ENCODE results near the gene GREB1. TPM values are rescaled to one million over a fixed set of nuclear protein-coding genes. Genes with fewer than 3 reads are reported as not detected.

Gene GREB1, protein sequence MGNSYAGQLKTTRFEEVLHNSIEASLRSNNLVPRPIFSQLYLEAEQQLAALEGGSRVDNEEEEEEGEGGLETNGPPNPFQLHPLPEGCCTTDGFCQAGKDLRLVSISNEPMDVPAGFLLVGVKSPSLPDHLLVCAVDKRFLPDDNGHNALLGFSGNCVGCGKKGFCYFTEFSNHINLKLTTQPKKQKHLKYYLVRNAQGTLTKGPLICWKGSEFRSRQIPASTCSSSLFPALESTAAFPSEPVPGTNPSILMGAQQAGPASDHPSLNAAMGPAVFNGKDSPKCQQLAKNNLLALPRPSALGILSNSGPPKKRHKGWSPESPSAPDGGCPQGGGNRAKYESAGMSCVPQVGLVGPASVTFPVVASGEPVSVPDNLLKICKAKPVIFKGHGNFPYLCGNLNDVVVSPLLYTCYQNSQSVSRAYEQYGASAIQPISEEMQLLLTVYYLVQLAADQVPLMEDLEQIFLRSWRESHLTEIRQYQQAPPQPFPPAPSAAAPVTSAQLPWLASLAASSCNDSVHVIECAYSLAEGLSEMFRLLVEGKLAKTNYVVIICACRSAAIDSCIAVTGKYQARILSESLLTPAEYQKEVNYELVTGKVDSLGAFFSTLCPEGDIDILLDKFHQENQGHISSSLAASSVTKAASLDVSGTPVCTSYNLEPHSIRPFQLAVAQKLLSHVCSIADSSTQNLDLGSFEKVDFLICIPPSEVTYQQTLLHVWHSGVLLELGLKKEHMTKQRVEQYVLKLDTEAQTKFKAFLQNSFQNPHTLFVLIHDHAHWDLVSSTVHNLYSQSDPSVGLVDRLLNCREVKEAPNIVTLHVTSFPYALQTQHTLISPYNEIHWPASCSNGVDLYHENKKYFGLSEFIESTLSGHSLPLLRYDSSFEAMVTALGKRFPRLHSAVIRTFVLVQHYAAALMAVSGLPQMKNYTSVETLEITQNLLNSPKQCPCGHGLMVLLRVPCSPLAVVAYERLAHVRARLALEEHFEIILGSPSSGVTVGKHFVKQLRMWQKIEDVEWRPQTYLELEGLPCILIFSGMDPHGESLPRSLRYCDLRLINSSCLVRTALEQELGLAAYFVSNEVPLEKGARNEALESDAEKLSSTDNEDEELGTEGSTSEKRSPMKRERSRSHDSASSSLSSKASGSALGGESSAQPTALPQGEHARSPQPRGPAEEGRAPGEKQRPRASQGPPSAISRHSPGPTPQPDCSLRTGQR (N-terminal part only)
- 0.15 and 2.1 TPM in 2 replicates for total RNA-seq (ENCODE audit: low replicate concordance)

DNA sequence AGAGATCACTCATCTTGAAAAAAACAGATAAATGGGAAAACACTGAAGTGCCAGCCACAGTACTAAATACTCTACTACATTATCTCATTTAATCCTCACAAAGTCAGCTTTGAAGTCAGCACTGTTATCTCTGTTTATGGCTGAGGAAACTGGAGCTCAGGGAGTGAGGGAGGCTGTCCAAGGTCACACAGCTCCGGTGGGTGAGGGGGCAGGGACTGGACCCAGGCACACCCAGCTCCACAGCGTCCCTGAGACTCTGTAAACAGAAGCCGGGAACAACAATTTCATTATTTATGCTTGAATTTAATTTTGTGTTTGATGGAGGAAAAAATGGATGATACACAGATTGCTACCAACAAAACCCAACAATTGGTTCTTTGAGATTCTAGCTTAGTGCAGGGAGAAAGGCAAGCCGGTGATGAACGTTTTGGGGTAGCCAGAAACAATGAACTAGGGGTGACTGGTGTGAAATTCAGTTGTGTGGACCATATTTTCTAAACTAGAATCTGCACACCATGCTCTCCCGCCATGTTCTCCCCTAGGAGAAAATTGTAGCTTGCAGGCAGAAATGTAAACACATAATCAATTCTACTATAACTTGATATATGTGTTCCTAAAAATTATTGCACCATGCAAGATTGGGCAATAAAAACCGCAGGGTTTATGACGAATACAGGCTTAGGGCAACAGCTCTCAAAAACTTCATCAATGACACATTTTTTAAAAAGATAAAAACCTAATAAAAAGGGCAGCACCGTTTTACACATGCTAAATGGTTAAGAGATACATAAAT, at the start of gene GREB1:
Gene GREB1, plus strand, starts transcription at position 768 of the 793 bp plus-strand sequence. CDS start 22,570 bp downstream, outside the sequence.

DNA sequence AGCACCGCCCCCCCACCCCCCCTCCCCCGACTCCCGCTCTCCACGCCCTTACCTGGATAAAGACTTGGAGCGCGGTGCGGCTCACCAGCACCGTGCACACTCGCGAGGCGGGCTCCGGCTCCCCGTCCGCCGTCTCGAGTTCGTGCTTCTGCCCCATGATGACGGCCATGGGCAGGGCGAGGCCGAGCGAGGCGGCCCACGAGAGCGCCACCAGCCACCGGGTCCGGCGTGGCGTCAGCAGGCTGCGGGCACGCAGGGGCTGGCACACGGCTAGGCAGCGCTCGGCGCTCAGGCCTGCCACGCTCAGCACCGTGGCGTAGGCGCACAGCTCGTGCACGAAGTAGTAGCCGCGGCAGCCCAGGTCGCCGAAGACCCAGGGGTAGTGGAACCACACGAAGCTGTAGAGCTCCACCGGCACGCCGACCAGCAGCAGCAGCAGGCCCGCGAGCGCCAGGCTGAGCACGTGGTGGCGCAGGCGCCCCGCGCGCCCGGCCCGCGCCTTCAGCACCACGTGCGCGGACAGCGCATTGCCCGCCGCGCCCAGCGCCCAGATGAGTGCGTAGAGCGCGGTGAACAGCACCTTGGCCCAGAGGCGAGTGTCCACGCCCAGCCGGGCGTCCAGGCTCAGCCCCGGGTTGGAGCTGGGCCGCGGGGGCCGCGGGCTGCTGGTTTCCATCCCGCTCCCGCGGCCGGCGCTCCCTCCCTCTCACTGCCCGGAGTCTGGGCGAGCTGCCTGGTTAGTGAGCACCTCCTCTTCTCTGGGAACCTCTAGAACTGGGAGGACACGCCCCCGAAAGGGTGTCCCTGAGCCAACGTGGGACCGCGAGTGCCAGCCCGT, 135.8 kb downstream of the GREB1 start, which contains the start of gene NTSR2:
Gene NTSR2, minus strand, starts transcription at position 742 of the 838 bp plus-strand sequence. Its CDS starts 66 bp downstream, at position 676.

Other genes starting within 250 kb of the GREB1 start
- gene ROCK2, start 189.4 kb upstream of the GREB1 start, total RNA-seq (ENCODE audit: low replicate concordance): 25.8 and 31.8 TPM in 2 replicates
- gene E2F6, start 67.9 kb upstream of the GREB1 start, total RNA-seq (ENCODE audit: low replicate concordance): 5.5 and 8.0 TPM in 2 replicates
- gene NTSR2, start 136.2 kb downstream of the GREB1 start, total RNA-seq (ENCODE audit: low replicate concordance): not detected in 2 replicates
- 28.2 and 67.4 TPM in 2 replicates for gene LPIN1, start 212.6 kb downstream of the GREB1 start, total RNA-seq (ENCODE audit: low replicate concordance)

All from smooth muscle cell of the coronary artery (primary cell).